GM12878 (cell line): ENCODE results near the gene CTIF. TPM values are rescaled to one million over a fixed set of nuclear protein-coding genes. Genes with fewer than 3 reads are reported as not detected.

Experiments
- ATAC-seq: fragments of 200-7000 bp; cut with Tn5 transposase; 3 replicates; pipeline ENCODE4 v1.9.1; 2020; ENCODE audit warnings: mild to moderate bottlenecking, moderate library complexity
- BruUV-seq: library from RNA; stranded (reverse); fragments of 400-500 nt; replicated peaks from 2 replicates; lab custom pipeline; 2021; lab: Mats Ljungman, UMichigan
- CTCF ChIA-PET: fragments of 300-600 bp; sonication (Branson Sonifier 250); formaldehyde crosslinking; extraction: SDS; loops from one replicate; lab custom pipeline; 2021; ENCODE audit warnings: inconsistent platforms; lab: Yijun Ruan, JAX
- POLR2A ChIA-PET: fragments of 350-600 bp; formaldehyde crosslinking; extraction: SDS; loops from one replicate; lab custom pipeline; 2021; ENCODE audit warnings: inconsistent platforms; lab: Charles Lee
- RAD21 ChIA-PET: fragments of 300-600 bp; sonication (Branson Sonifier 250); formaldehyde crosslinking; loops from one replicate; lab custom pipeline; 2023; ENCODE audit warnings: antibody characterized with exemption; ENCODE audit not compliant: unreplicated experiment; lab: Charles Lee
- SMC1A ChIA-PET: fragments of 300-600 bp; sonication (Branson Sonifier 250); formaldehyde crosslinking; loops from one replicate; lab custom pipeline; 2023; ENCODE audit not compliant: unreplicated experiment, uncharacterized antibody; lab: Charles Lee
- DNase-seq: peaks from one replicate; pipeline ENCODE4 v3.0.0-alpha.2; 2011; ENCODE audit warnings: low read depth, low spot score
- FAIRE-seq: peaks from 3 replicates; lab custom pipeline; 2011; peaks lifted over from hg19 to GRCh38; lab: Jason Lieb, UNC
- H2AFZ ChIP-seq: 2 replicates; pipeline ENCODE4 v1.6.0; 2011; ENCODE audit warnings: low read depth, low read length, control low read depth; ENCODE audit not compliant: control insufficient read depth
- H3K27ac ChIP-seq: 2 replicates; pipeline ENCODE4 v1.5.1; 2011; ENCODE audit warnings: control low read depth; ENCODE audit not compliant: control insufficient read depth, insufficient read depth
- H3K27me3 ChIP-seq, 2 experiments: replicated peaks in 1 of 2; 2 replicates each; pipeline versions ENCODE4 v1.6.0 to v1.6.1; 2011; ENCODE audit warnings: low read length in 1 of 2; ENCODE audit not compliant: control insufficient read depth in 2 of 2, insufficient read depth in 2 of 2
- H3K36me3 ChIP-seq, 2 experiments: 2 replicates each; pipeline ENCODE4 v1.5.1; 2011; ENCODE audit warnings: low read length in 1 of 2; ENCODE audit not compliant: control insufficient read depth in 2 of 2, insufficient read depth in 2 of 2
- H3K4me1 ChIP-seq: 2 replicates; pipeline ENCODE4 v1.6.1; 2011; ENCODE audit warnings: mild to moderate bottlenecking, low read length, moderate library complexity, mixed read lengths; ENCODE audit not compliant: control insufficient read depth, insufficient read depth
- H3K4me2 ChIP-seq: 2 replicates; pipeline ENCODE4 v1.6.0; 2011; ENCODE audit warnings: control low read depth; ENCODE audit not compliant: control insufficient read depth, insufficient read depth
- H3K4me3 ChIP-seq: fragments of 200-600 bp; sonication (generic); 2 replicates; pipeline ENCODE4 v1.5.1; 2016
- H3K79me2 ChIP-seq: 2 replicates; pipeline ENCODE4 v1.6.0; 2011; ENCODE audit warnings: low read length; ENCODE audit not compliant: control insufficient read depth, insufficient read depth
- H3K9ac ChIP-seq: 2 replicates; pipeline ENCODE4 v1.8.0; 2011; ENCODE audit warnings: low read length, control low read depth, mixed read lengths; ENCODE audit not compliant: control insufficient read depth, insufficient read depth
- H3K9me3 ChIP-seq: replicated peaks from 3 replicates; pipeline ENCODE4 v1.5.1; 2011; ENCODE audit warnings: mild to moderate bottlenecking, low read length; ENCODE audit not compliant: control insufficient read depth, insufficient read depth
- H4K20me1 ChIP-seq: 2 replicates; pipeline ENCODE4 v1.6.0; 2011; ENCODE audit not compliant: control insufficient read depth, insufficient read depth
- BRCA1 ChIP-seq: IDR thresholded peaks from 2 replicates; pipeline ENCODE4 v1.6.1; 2011; ENCODE audit warnings: low read depth, low read length, improper control_type of control experiment
- EZH2 ChIP-seq: IDR thresholded peaks from 2 replicates; pipeline ENCODE4 v1.6.1; 2012; ENCODE audit warnings: low read depth, mild to moderate bottlenecking, control low read depth, inconsistent platforms, low read length, borderline replicate concordance; ENCODE audit not compliant: control insufficient read depth
- HCFC1 ChIP-seq: fragments of 150-350 bp; IDR thresholded peaks from 2 replicates; pipeline ENCODE4 v1.6.1; 2014; ENCODE audit warnings: low read length
- IRF4 ChIP-seq: IDR thresholded peaks from 2 replicates; pipeline ENCODE4 v1.6.1; 2011; ENCODE audit warnings: low read depth, low read length
- MEF2A ChIP-seq: IDR thresholded peaks from 2 replicates; pipeline ENCODE4 v1.6.1; 2011; ENCODE audit warnings: low read depth, mild to moderate bottlenecking, low read length, moderate library complexity; ENCODE audit not compliant: insufficient read depth
- NFXL1 ChIP-seq: fragments of 450-650 bp; IDR thresholded peaks from 2 replicates; pipeline ENCODE4 v1.6.1; 2017; ENCODE audit warnings: antibody characterized with exemption, mild to moderate bottlenecking, borderline replicate concordance
- SIN3A ChIP-seq: IDR thresholded peaks from 2 replicates; pipeline ENCODE4 v1.6.1; 2012; ENCODE audit warnings: low read depth, low read length, improper control_type of control experiment
- SMARCA5 ChIP-seq: fragments of 450-650 bp; IDR thresholded peaks from 2 replicates; pipeline ENCODE4 v1.6.1; 2017; ENCODE audit warnings: mild to moderate bottlenecking
- WGBS: methylation state at CpG from one replicate; pipeline ENCODE4 v1.1.6; 2016; ENCODE audit warnings: low lambda C conversion rate; ENCODE audit not compliant: insufficient replicate concordance, insufficient coverage; ENCODE audit errors: missing lambda C conversion rate; 5-methylcytosine and 5-hydroxymethylcytosine counted together
- in situ Hi-C: fragments of 300-500 bp; cut with MboI; formaldehyde crosslinking; loops from 9 replicates; pipeline ENCODE4 v1.14.3; 2018; ENCODE audit warnings: mixed read lengths
- intact Hi-C: fragments of 100-400 bp; cut with micrococcal nuclease; formaldehyde crosslinking; loops from one replicate; pipeline ENCODE4 v1.14.2; 2022; ENCODE audit not compliant: unreplicated experiment
- polyA plus RNA-seq, 11 experiments: library from polyadenylated mRNA; depleted of rRNA in 4 of 11; unstranded in 6 of 11; stranded (reverse) in 5 of 11; fragments of >200 nt; fragmentation: Nextera tagmentation in 4 of 11; fragmentation: Illumina TruSeq in 1 of 11; extraction: Ambion mirVana in 4 of 11; extraction: Trizol in 1 of 11; gene quantifications; 1 replicate in 1 of 11; 2 replicates in 10 of 11; pipeline versions ENCODE4 v1.2.1 to v1.2.3, GENCODE V29; 2011 to 2016; ENCODE audit warnings: inconsistent platforms in 2 of 11, missing spikeins in 2 of 11, low read depth in 1 of 11
- total RNA-seq, 4 experiments: library from RNA; depleted of rRNA in 3 of 4; stranded (reverse); fragments of >200 nt in 3 of 4; fragmentation: Illumina TruSeq in 1 of 4; extraction: Trizol in 1 of 4; gene quantifications; 2 replicates each; pipeline versions ENCODE4 v1.2.1 to v1.2.3, GENCODE V29; 2013 to 2021
- TF ChIP-seq, protein P1 (sequence below): IDR thresholded peaks from 2 replicates; pipeline ENCODE4 v1.6.1; 2011; ENCODE audit warnings: low read depth, low read length, improper control_type of control experiment, borderline replicate concordance

Gene CTIF
- total and polyA plus RNA-seq, 10 of the 15 experiments (the other 5 are each of a cell fraction or from before 2014, with no cell fraction given), result 0.06 to 11.6 (median 2.5) TPM

DNA sequence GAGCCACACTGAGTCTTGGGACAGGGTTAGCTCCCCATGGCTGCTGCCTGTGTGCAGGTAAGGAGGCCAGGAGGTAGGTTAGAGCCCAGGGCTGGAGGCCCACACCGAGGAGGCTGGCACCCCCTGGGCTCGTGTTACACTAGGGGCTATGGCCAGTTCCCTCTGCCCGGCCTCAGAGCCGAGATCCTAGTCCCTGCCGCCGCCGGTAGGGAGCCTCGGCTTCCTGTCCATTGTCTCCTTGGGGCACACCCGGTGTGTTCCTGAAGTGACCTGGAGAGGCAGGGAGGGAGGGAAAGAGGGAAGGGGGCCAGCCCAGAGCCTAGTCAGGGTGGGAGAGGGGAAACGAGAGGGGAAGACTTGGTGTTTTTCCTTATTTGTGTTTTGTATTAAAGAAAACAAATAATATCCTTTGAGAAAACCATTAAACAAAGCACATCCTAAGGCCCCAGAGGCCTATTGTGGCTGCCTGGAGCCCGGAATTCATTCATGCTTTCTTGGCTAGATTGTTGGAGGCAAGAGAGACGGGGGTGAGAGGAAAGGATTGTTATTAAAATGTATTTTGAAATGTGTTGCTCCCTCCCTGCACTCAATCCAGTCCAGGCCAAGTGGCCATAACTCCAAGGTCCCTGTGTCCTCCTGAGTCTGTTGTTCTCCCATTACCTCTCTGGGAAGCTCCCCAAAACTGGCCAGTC, 170.7 kb downstream of the CTIF start:
- ChIA-PET SMC1A (interaction anchor here (0.6 to 4.1 kb wide), 3 partner anchors 23 to 470 kb away, joined by 3 to 23 read pairs (median 3); no protein-coding TSS in a partner anchor), POLR2A (no interaction called here), RAD21 (interaction anchor here (1.5 to 4.0 kb wide), 2 partner anchors 14 to 470 kb away, joined by 4 to 13 read pairs; no protein-coding TSS in a partner anchor), CTCF (no interaction called here)
- no peak overlapping the region for H3K4me3 ChIP-seq
- no peak for FAIRE-seq
- intact Hi-C loops, result loop anchor here (5.0 kb wide), 2 partner anchors 123 to 208 kb away; no protein-coding TSS in a partner anchor
- no peak overlapping the region for H3K9ac ChIP-seq
- WGBS, result 64% methylated on average over 12 of the region's 12 CpGs
- no peak overlapping the region for H2AFZ ChIP-seq
- in situ Hi-C loops, result no loop called here
- H3K4me2 ChIP-seq, result no peak overlapping the region
- DNase-seq, result no peak
- TF ChIP-seq NFXL1 (no peak), IRF4 (no peak), SIN3A (no peak), EZH2 (no peak), SMARCA5 (no peak), MEF2A (no peak), BRCA1 (no peak), HCFC1 (no peak)
- TF ChIP-seq, protein P1, sequence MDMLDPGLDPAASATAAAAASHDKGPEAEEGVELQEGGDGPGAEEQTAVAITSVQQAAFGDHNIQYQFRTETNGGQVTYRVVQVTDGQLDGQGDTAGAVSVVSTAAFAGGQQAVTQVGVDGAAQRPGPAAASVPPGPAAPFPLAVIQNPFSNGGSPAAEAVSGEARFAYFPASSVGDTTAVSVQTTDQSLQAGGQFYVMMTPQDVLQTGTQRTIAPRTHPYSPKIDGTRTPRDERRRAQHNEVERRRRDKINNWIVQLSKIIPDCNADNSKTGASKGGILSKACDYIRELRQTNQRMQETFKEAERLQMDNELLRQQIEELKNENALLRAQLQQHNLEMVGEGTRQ, result no peak
- H3K36me3 ChIP-seq, result no peaks in the 10 kb centered on the region
- no TSS peak for BruUV-seq
- H3K79me2 ChIP-seq, result no peaks in the 10 kb centered on the region
- ATAC-seq, result no peak
- H3K9me3 ChIP-seq, result no peaks in the 10 kb centered on the region; the same call in 2 of the 3 replicates
- H4K20me1 ChIP-seq, result no peaks in the 10 kb centered on the region
- H3K27ac ChIP-seq, result no peak overlapping the region
- no peaks in the 10 kb centered on the region for H3K4me1 ChIP-seq
- no peaks in the 10 kb centered on the region for H3K27me3 ChIP-seq
